Measurements from ENCODE around the gene DENND1A. TPM values are rescaled to one million over a fixed set of nuclear protein-coding genes. Genes with fewer than 3 reads are reported as not detected.

Gene DENND1A
- total RNA-seq, 2 experiments from 2014 or later, result 21.9 to 23.3 TPM

DNA sequence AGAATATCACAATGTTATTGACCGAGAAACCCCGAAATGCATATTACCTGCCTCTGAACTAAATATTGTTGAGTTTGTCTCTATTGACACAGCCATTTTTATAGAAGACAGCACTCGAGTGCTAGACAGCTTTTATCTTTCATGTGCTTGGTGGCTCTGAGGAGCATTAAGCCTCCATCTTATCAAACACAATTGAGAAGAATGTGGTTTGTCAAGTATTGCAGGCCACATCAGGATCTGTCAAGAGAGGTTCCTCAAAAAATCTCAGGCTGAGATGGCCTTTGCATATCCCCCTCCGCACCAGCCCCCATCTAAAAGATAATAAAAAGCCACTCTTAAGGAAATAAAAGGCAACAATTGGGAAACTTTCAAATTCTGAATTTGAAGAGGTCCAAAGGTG is 284.8 kb downstream of the DENND1A start:
- CTCF ChIA-PET, result no interaction called here
- intact Hi-C loops (cut with micrococcal nuclease), result no loop called here
- POLR2A ChIA-PET, result no interaction called here
- TF ChIP-seq, protein P1, sequence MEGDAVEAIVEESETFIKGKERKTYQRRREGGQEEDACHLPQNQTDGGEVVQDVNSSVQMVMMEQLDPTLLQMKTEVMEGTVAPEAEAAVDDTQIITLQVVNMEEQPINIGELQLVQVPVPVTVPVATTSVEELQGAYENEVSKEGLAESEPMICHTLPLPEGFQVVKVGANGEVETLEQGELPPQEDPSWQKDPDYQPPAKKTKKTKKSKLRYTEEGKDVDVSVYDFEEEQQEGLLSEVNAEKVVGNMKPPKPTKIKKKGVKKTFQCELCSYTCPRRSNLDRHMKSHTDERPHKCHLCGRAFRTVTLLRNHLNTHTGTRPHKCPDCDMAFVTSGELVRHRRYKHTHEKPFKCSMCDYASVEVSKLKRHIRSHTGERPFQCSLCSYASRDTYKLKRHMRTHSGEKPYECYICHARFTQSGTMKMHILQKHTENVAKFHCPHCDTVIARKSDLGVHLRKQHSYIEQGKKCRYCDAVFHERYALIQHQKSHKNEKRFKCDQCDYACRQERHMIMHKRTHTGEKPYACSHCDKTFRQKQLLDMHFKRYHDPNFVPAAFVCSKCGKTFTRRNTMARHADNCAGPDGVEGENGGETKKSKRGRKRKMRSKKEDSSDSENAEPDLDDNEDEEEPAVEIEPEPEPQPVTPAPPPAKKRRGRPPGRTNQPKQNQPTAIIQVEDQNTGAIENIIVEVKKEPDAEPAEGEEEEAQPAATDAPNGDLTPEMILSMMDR (IDR thresholded peaks at IDR 0.05), result no peak
- no peak for ATAC-seq
- H3K27me3 Mint-ChIP-seq, result no peaks in the 10 kb centered on the region
- no peaks in the 10 kb centered on the region for H3K9me3 Mint-ChIP-seq
- H3K4me3 Mint-ChIP-seq, result no peak overlapping the region
- peaks cover 31% of the 10 kb centered on the region for H3K36me3 Mint-ChIP-seq (ENCODE audit: low read depth)
- H3K4me1 Mint-ChIP-seq (ENCODE audit: low read depth), result peaks cover 22% of the 10 kb centered on the region
- no peak for DNase-seq
- no peak overlapping the region for H3K27ac Mint-ChIP-seq

DNA sequence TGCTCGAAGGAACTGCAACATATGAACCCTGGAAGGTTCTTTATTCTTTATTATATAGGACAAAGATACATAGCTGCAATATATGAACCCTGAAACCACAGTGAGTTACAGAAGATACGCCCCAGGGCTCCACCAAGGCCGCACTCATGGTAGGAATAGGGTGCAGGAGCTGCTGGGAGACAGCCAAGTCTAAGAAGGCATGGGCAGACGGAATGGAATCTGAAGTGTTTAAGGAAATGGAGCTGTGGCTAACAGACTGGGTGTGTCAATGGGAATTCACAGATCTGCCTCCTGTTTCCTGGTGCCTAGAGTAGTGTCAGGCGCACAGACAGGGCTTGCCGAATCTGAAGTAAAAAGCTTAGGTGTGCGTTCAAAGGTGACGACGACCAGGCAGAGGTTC is 286.4 kb downstream of the DENND1A start:
- TF ChIP-seq, protein P1 (IDR thresholded peaks at IDR 0.05), result no peak
- ChIA-PET POLR2A (no interaction called here), CTCF (interaction anchor here (0.9 kb wide), 1 partner anchor 574 kb away, joined by 3 read pairs; no protein-coding TSS in a partner anchor)
- H3K4me1 Mint-ChIP-seq (ENCODE audit: low read depth), result peaks cover 24% of the 10 kb centered on the region
- H3K36me3 Mint-ChIP-seq (ENCODE audit: low read depth), result peaks cover 26% of the 10 kb centered on the region
- no peak for DNase-seq
- intact Hi-C loops (cut with micrococcal nuclease), result no loop called here
- H3K9me3 Mint-ChIP-seq, result no peaks in the 10 kb centered on the region
- no peak for ATAC-seq
- H3K27ac Mint-ChIP-seq, result no peak overlapping the region
- no peak overlapping the region for H3K4me3 Mint-ChIP-seq
- no peaks in the 10 kb centered on the region for H3K27me3 Mint-ChIP-seq

DNA sequence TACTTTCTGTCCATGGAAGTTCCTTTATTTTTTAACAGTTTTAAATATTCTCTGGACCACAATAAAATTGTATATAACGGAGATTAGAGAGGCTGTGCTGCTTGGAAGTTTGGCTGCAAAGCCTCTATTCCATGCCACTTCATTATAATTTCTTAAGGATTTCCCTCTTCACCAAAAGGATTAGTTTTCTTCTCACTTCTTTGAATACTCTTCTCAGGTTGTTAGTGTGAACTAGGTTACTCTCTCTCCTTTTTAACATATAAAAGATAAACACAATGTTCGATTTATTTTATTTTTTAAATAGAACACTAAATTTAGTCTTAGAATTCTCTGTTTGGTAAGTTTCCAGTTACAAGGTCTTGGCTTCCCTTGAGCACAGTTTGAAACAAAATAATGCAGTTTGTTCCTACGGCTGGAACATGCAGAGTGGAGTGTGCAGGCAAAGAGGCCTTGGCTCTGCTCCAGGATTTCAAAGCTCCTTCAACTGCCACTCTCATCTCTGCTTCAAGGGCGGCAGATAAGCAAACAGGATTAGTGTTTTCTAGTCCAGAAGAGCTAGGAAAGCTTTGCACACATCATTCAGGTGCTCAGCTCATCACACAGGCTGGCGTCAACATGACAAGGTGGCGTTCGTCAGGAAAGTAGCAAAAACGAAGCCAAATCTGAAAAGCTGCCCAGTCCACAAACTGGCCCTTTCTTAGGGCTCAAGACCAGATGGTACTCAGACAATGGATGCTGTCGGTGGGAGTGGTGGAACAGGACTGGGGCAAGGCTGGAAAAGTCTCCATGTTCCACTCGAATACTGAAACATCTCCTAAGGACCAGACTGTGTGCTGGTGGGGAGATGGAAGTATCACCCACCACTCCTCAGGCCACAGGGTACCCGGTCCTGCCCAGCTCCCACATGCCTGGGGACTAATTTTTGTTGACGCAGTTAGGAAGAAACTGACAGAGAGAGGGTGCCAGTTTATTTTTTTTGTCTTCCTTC is 287.3 kb downstream of the DENND1A start:
- intact Hi-C loops (cut with micrococcal nuclease), result no loop called here
- TF ChIP-seq, protein P1 (IDR thresholded peaks at IDR 0.05), result no peak
- no peak overlapping the region for H3K4me3 Mint-ChIP-seq
- POLR2A ChIA-PET, result no interaction called here
- ATAC-seq (no peak), DNase-seq (no peak)
- H3K4me1 Mint-ChIP-seq (ENCODE audit: low read depth), result peaks cover 33% of the 10 kb centered on the region
- CTCF ChIA-PET, result no interaction called here
- H3K36me3 Mint-ChIP-seq (ENCODE audit: low read depth), result peaks cover 19% of the 10 kb centered on the region
- no peak overlapping the region for H3K27ac Mint-ChIP-seq
- no peaks in the 10 kb centered on the region for H3K9me3 Mint-ChIP-seq
- H3K27me3 Mint-ChIP-seq, result no peaks in the 10 kb centered on the region

DNA sequence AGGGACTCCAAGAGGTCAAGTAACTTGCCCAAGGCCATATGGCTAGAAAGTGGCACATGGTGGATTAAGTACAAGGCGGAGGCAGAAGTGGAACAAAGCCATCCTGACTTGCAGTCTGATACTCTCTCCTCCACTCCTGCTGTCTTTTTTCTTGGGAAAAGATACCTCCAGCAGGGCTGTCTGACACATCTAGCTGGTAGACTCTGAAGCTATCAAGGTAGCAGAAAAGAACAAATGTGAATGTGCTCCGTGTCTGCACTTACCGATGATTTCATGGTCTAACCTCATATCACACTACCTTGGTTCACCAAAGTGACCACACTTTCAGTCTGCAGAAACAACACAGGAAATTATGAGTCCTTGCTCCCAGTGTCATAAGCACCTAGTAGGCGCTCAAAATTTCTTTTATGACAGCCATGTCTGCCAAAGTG is 289.1 kb downstream of the DENND1A start:
- CTCF ChIA-PET, result no interaction called here
- Mint-ChIP-seq H3K4me3 (peak overlapping the region; percentile 26), H3K9me3 (no peaks in the 10 kb centered on the region), H3K4me1 (ENCODE audit: low read depth) (peaks cover 44% of the 10 kb centered on the region), H3K36me3 (ENCODE audit: low read depth) (peaks cover 11% of the 10 kb centered on the region), H3K27me3 (no peaks in the 10 kb centered on the region), H3K27ac (peak overlapping the region; percentile 52)
- intact Hi-C loops (cut with micrococcal nuclease), result no loop called here
- TF ChIP-seq, protein P1 (IDR thresholded peaks at IDR 0.05), result no peak
- peak; percentile 81 for ATAC-seq
- POLR2A ChIA-PET, result no interaction called here
- peak; percentile 70 for DNase-seq

DNA sequence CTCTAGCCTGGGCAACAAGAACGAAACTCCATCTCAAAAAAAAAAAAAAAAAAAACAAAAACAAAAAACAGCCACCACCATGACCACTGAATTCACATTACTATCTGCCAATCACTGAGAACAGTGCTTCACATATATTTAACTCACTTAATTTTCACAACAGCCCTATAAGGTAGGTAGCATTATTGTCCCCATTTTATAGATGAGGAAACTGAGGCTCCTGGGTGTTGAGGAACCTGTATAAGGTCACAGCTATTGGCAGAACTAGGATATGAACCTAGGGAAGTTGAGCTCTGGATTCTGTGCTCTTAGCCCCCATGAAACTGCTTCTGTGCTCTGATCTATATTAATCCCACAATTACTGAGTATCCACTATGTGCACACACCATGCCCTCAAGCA is 290.2 kb downstream of the DENND1A start:
- ATAC-seq, result no peak
- Mint-ChIP-seq H3K36me3 (ENCODE audit: low read depth) (peaks cover 8% of the 10 kb centered on the region), H3K27me3 (no peaks in the 10 kb centered on the region), H3K27ac (no peak overlapping the region), H3K9me3 (no peaks in the 10 kb centered on the region), H3K4me1 (ENCODE audit: low read depth) (peaks cover 49% of the 10 kb centered on the region), H3K4me3 (no peak overlapping the region)
- ChIA-PET POLR2A (no interaction called here), CTCF (no interaction called here)
- TF ChIP-seq, protein P1 (IDR thresholded peaks at IDR 0.05), result no peak
- no peak for DNase-seq
- intact Hi-C loops (cut with micrococcal nuclease), result no loop called here

Data from activated CD8-positive, alpha-beta T cell treated with anti-CD3 and anti-CD28 coated beads for 36 hours (primary cell).